ENCODE data around the gene MAEA. TPM values are rescaled to one million over a fixed set of nuclear protein-coding genes. Genes with fewer than 3 reads are reported as not detected.

MAEA gene
- total RNA-seq, 1 donor from 2014 or later: 38.2 TPM

GRCh38 chr4:1377606-1378261 lies 88.0 kb downstream of the MAEA start:
- no peaks in the 10 kb centered on the region for H4K20me1 ChIP-seq (ENCODE audit: low read depth)
- no peaks in the 10 kb centered on the region for H3K36me3 ChIP-seq
- no peaks in the 10 kb centered on the region for H3K9me3 Mint-ChIP-seq
- H3K9me3 ChIP-seq (ENCODE audit: low read depth): no peaks in the 10 kb centered on the region
- H3K4me3 Mint-ChIP-seq: no peak overlapping the region
- H3K4me3 ChIP-seq: no peak overlapping the region
- no peak overlapping the region for H3K9ac ChIP-seq
- no peaks in the 10 kb centered on the region for H3K27me3 ChIP-seq
- peaks cover 2% of the 10 kb centered on the region for H3K27me3 Mint-ChIP-seq (ENCODE audit: insufficient read depth, low read depth)
- peaks cover 12% of the 10 kb centered on the region for H3K36me3 Mint-ChIP-seq
- H3K4me2 ChIP-seq: no peak overlapping the region
- peaks cover 8% of the 10 kb centered on the region for H3K4me1 Mint-ChIP-seq
- H3F3A ChIP-seq (ENCODE audit: low read depth): peaks cover 11% of the 10 kb centered on the region
- H3K27ac ChIP-seq: no peak overlapping the region
- no peak overlapping the region for H3K27ac Mint-ChIP-seq
- peaks cover 11% of the 10 kb centered on the region for H3K4me1 ChIP-seq
- no peaks in the 10 kb centered on the region for H3K79me2 ChIP-seq (ENCODE audit: low read depth)
- no peak for DNase-seq (ENCODE audit: low spot score)
- no peak overlapping the region for H2AFZ ChIP-seq (replicated peaks)
- no peak for TF ChIP-seq EZH2 (IDR thresholded peaks at IDR 0.05)
- no peak for TF ChIP-seq CTCF (IDR thresholded peaks at IDR 0.05)
- TF ChIP-seq EZH2phosphoT487 (IDR thresholded peaks at IDR 0.05): no peak

- peaks cover 2% of the 10 kb centered on the region for H3K27me3 Mint-ChIP-seq (ENCODE audit: insufficient read depth, low read depth)
Measured at GRCh38 chr4:1378559-1379231, 89.0 kb downstream of the MAEA start.

GRCh38 chr4:1379351-1379781 lies 89.7 kb downstream of the MAEA start:
- Mint-ChIP-seq H3K27ac (no peak overlapping the region), H3K9me3 (no peaks in the 10 kb centered on the region), H3K4me1 (peaks cover 8% of the 10 kb centered on the region), H3K36me3 (no peaks in the 10 kb centered on the region), H3K27me3 (ENCODE audit: insufficient read depth, low read depth) (peaks cover 2% of the 10 kb centered on the region), H3K4me3 (no peak overlapping the region)
- Histone ChIP-seq H3K79me2 (ENCODE audit: low read depth) (no peaks in the 10 kb centered on the region), H3K4me2 (no peak overlapping the region), H4K20me1 (ENCODE audit: low read depth) (no peaks in the 10 kb centered on the region), H3K4me3 (no peak overlapping the region), H3K27ac (no peak overlapping the region), H3K9ac (no peak overlapping the region), H3F3A (ENCODE audit: low read depth) (peaks cover 11% of the 10 kb centered on the region), H3K9me3 (ENCODE audit: low read depth) (no peaks in the 10 kb centered on the region), H3K4me1 (peaks cover 11% of the 10 kb centered on the region), H3K36me3 (no peaks in the 10 kb centered on the region), H3K27me3 (no peaks in the 10 kb centered on the region), H2AFZ (replicated peaks) (no peak overlapping the region)
- no peak for TF ChIP-seq CTCF (IDR thresholded peaks at IDR 0.05)
- no peak for TF ChIP-seq EZH2phosphoT487 (IDR thresholded peaks at IDR 0.05)
- TF ChIP-seq EZH2 (IDR thresholded peaks at IDR 0.05): no peak
- DNase-seq (ENCODE audit: low spot score): no peak

More at GRCh38 chr4:1378559-1379231, 89.0 kb downstream of the MAEA start:
- H4K20me1 ChIP-seq (ENCODE audit: low read depth): no peaks in the 10 kb centered on the region
- no peaks in the 10 kb centered on the region for H3K27me3 ChIP-seq
- peaks cover 3% of the 10 kb centered on the region for H3K36me3 Mint-ChIP-seq
- no peaks in the 10 kb centered on the region for H3K36me3 ChIP-seq
- H3K4me3 Mint-ChIP-seq: no peak overlapping the region
- no peak overlapping the region for H3K4me3 ChIP-seq
- H3K79me2 ChIP-seq (ENCODE audit: low read depth): no peaks in the 10 kb centered on the region
- peaks cover 8% of the 10 kb centered on the region for H3K4me1 Mint-ChIP-seq
- no peak for TF ChIP-seq EZH2phosphoT487 (IDR thresholded peaks at IDR 0.05)
- no peak for TF ChIP-seq EZH2 (IDR thresholded peaks at IDR 0.05)
- TF ChIP-seq CTCF (IDR thresholded peaks at IDR 0.05): no peak
- no peak overlapping the region for H2AFZ ChIP-seq (replicated peaks)
- peaks cover 11% of the 10 kb centered on the region for H3F3A ChIP-seq (ENCODE audit: low read depth)
- H3K9me3 Mint-ChIP-seq: no peaks in the 10 kb centered on the region
- H3K27ac Mint-ChIP-seq: no peak overlapping the region
- no peak overlapping the region for H3K4me2 ChIP-seq
- peaks cover 11% of the 10 kb centered on the region for H3K4me1 ChIP-seq
- H3K9me3 ChIP-seq (ENCODE audit: low read depth): no peaks in the 10 kb centered on the region
- no peak overlapping the region for H3K27ac ChIP-seq
- no peak for DNase-seq (ENCODE audit: low spot score)
- no peak overlapping the region for H3K9ac ChIP-seq
